Measurements from ENCODE around the gene MAP7D2.
A peak's percentile ranks its signal among the peaks of the same experiment; 100 is the strongest.

MAP7D2 gene

GRCh38 chrX:20143561-20143960 is 26.9 kb upstream of the MAP7D2 start:
- no peak overlapping the region for H3K4me3 ChIP-seq (ENCODE audit: low read depth, low read length)
- TF ChIP-seq, protein P1, sequence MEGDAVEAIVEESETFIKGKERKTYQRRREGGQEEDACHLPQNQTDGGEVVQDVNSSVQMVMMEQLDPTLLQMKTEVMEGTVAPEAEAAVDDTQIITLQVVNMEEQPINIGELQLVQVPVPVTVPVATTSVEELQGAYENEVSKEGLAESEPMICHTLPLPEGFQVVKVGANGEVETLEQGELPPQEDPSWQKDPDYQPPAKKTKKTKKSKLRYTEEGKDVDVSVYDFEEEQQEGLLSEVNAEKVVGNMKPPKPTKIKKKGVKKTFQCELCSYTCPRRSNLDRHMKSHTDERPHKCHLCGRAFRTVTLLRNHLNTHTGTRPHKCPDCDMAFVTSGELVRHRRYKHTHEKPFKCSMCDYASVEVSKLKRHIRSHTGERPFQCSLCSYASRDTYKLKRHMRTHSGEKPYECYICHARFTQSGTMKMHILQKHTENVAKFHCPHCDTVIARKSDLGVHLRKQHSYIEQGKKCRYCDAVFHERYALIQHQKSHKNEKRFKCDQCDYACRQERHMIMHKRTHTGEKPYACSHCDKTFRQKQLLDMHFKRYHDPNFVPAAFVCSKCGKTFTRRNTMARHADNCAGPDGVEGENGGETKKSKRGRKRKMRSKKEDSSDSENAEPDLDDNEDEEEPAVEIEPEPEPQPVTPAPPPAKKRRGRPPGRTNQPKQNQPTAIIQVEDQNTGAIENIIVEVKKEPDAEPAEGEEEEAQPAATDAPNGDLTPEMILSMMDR (IDR thresholded peaks at IDR 0.05; ENCODE audit: borderline replicate concordance, insufficient read depth, low read depth, low read length): no peak

DNA sequence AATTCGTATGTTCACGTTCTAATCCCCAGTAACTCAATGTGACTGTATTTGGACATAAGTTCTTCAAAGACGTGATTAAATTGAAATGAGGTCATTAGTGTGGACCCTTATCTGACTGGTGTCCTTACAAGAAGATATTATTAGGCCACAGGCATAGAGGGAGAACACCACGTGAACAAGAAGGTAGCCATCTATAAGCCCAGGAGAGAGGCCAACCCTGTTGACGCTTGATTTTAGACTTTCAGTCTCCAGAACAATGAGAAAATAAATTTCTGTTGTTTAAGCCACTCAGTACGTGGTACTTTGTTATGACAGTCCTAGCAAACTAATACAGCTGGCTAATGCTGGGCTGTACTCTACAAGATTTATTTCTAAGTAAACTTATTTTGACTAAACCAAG is 26.4 kb upstream of the MAP7D2 start:
- H3K4me3 ChIP-seq (ENCODE audit: low read depth, low read length): no peak overlapping the region
- TF ChIP-seq, protein P1 (IDR thresholded peaks at IDR 0.05; ENCODE audit: borderline replicate concordance, insufficient read depth, low read depth, low read length): no peak

DNA sequence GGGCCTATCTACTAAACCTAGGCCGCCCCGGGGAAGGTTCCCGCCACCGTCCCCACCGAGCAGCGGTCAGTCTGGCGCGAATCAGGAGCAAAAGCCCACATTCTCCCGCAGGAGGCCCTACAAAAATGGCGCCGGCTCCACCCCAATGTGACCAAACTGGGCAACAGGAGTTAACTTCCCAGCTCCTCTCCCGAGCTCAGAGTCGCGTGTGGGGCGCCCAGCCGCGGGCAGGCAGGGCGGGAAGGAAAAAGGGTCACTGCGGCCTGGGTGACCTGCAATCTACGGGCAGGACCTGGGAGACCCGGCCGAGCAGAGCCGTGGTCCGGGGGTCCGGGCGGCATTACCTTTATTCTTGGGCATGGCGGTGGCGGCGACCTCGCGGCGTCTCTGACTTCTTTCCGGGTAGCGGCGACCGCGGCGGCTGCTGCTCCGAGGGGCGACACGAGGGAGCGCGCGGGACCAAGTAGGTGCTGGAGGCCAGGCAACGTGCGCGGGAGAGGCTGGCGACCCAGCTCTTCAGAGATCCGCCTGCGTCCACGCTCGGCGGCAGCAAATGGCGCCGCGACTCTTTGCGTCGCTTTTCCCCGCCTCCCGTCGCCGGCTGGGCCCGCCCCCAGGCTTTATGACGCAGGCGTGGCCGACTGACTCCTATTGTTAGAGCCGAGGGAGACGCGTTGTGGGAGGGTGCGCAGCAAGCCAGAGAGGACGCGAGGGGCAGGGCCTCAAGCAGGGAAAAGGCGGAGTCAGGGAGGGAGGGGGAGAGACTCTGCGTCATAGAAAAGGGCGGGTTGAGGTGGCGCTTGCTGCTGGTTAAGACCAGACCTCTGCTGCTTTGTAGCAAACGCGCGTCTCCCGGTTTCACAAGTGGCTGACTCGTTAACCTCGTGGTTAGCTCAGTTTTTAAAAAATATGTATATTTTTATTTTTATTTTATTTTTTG is 24.8 kb upstream of the MAP7D2 start, which contains the start of gene EIF1AX:
EIF1AX (minus strand) TSS at position 558 of the 940 bp plus-strand sequence; CDS start at position 360, 198 bp downstream.
- TF ChIP-seq, protein P1 (IDR thresholded peaks at IDR 0.05; ENCODE audit: borderline replicate concordance, insufficient read depth, low read depth, low read length): no peak
- peak within 1 kb of the TSS; percentile 97 for H3K4me3 ChIP-seq (ENCODE audit: low read depth, low read length)

- TF ChIP-seq, protein P1 (IDR thresholded peaks at IDR 0.05; ENCODE audit: borderline replicate concordance, insufficient read depth, low read depth, low read length): no peak
- peak overlapping the region; percentile 97 for H3K4me3 ChIP-seq (ENCODE audit: low read depth, low read length)
These were observed 23.7 kb upstream of the MAP7D2 start for GRCh38 chrX:20140420-20140819.

GRCh38 chrX:20139966-20140365 is 23.3 kb upstream of the MAP7D2 start:
- peak overlapping the region; percentile 97 for H3K4me3 ChIP-seq (ENCODE audit: low read depth, low read length)
- TF ChIP-seq, protein P1 (IDR thresholded peaks at IDR 0.05; ENCODE audit: borderline replicate concordance, insufficient read depth, low read depth, low read length): no peak

- TF ChIP-seq, protein P1 (IDR thresholded peaks at IDR 0.05; ENCODE audit: borderline replicate concordance, insufficient read depth, low read depth, low read length): no peak
- H3K4me3 ChIP-seq (ENCODE audit: low read depth, low read length): no peak overlapping the region
These were observed 19.2 kb upstream of the MAP7D2 start for GRCh38 chrX:20135944-20136343.

GRCh38 chrX:20132666-20133065 is 16.0 kb upstream of the MAP7D2 start:
- H3K4me3 ChIP-seq (ENCODE audit: low read depth, low read length): no peak overlapping the region
- TF ChIP-seq, protein P1 (IDR thresholded peaks at IDR 0.05; ENCODE audit: borderline replicate concordance, insufficient read depth, low read depth, low read length): no peak
